Colonic mucosa (tissue), 4 donors: Measurements from ENCODE around the gene PIK3R6. TPM values are rescaled to one million over a fixed set of nuclear protein-coding genes. Genes with fewer than 3 reads are reported as not detected.

Source experiments
- DNase-seq: peaks from one replicate; pipeline ENCODE4 v3.0.0-alpha.2; 2020
- H3K27ac ChIP-seq: fragments of 200-600 bp; one replicate; pipeline ENCODE4 v1.8.0; 2021
- H3K27me3 ChIP-seq: fragments of 200-600 bp; one replicate; pipeline ENCODE4 v1.8.0; 2021
- H3K36me3 ChIP-seq: fragments of 200-600 bp; one replicate; pipeline ENCODE4 v1.8.0; 2021
- H3K4me1 ChIP-seq: fragments of 200-600 bp; one replicate; pipeline ENCODE4 v1.8.0; 2021; ENCODE audit warnings: mild to moderate bottlenecking
- H3K4me3 ChIP-seq: fragments of 200-600 bp; one replicate; pipeline ENCODE4 v1.8.0; 2021
- H3K9ac ChIP-seq, 2 donors: one replicate each; pipeline ENCODE4 v1.7.0; 2013; ENCODE audit warnings: control low read depth in 2 of 2, low read depth in 2 of 2, low read length in 2 of 2
- H3K9me3 ChIP-seq: fragments of 200-600 bp; one replicate; pipeline ENCODE4 v1.8.0; 2021
- intact Hi-C: fragments of 100-400 bp; cut with DNase I; formaldehyde crosslinking; loops from one replicate; pipeline ENCODE4 v1.14.1; 2022
- total RNA-seq, 2 donors: library from RNA; stranded (reverse); fragmentation: NEBNext Ultra II Directional in 1 of 2; extraction: Animal tissue kit (Norgen Biotek cat#: 25700) in 1 of 2; gene quantifications; one replicate each; pipeline ENCODE4 v1.2.1, GENCODE V29; 2021
- TF ChIP-seq, protein P1 (sequence below): fragments of 200-600 bp; IDR thresholded peaks from one replicate; pipeline ENCODE4 v1.8.0; 2022; ENCODE audit warnings: antibody characterized with exemption, mild to moderate bottlenecking
- donor health status: healthy.
- donor health status: DM: no; HTN: no; CAD: no.
- donor health status: DM: no; HTN: no; CAD: no.

PIK3R6 gene
- total RNA-seq, 2 donors from 2014 or later, result 0.61 to 0.96 TPM

DNA sequence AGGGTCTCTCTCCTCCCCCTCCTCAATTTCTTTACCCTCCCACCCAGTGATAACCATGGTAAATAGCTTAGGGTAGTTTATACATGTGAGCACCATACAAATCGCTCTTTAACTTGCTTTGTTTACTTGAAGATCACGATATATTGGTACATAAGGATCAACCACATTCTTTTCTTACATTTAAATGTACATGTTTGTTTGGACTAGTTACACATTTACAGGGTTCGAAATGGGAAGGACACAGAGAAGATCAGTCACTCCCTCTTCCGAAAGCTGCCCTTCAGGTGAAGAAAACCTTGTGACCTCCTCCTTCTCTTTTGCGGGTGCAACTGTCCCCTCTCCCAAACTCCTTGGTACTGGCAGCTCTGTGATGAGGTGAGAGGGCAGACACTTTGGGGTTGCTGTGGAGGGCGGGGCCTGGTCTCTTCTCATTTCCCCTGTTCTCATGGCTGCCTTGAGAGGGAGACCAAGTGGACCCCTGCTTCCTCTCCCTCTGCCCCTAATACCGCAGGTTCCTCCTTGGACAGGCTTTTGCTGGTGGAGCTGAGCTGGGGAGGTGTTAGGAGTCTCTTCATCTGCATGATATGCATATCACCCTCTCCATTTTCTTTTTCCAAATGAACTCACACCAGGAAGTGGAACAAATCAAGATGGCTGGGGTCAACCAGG lies 4.7 kb upstream of the PIK3R6 start:
- DNase-seq, result no peak
- no peaks in the 10 kb centered on the region for H3K9me3 ChIP-seq
- no peak overlapping the region for H3K27ac ChIP-seq
- H3K4me1 ChIP-seq, result no peaks in the 10 kb centered on the region
- no peaks in the 10 kb centered on the region for H3K36me3 ChIP-seq
- H3K27me3 ChIP-seq, result no peaks in the 10 kb centered on the region
- H3K4me3 ChIP-seq, result no peak overlapping the region
- H3K9ac ChIP-seq, result no peak overlapping the region
- TF ChIP-seq, protein P1, sequence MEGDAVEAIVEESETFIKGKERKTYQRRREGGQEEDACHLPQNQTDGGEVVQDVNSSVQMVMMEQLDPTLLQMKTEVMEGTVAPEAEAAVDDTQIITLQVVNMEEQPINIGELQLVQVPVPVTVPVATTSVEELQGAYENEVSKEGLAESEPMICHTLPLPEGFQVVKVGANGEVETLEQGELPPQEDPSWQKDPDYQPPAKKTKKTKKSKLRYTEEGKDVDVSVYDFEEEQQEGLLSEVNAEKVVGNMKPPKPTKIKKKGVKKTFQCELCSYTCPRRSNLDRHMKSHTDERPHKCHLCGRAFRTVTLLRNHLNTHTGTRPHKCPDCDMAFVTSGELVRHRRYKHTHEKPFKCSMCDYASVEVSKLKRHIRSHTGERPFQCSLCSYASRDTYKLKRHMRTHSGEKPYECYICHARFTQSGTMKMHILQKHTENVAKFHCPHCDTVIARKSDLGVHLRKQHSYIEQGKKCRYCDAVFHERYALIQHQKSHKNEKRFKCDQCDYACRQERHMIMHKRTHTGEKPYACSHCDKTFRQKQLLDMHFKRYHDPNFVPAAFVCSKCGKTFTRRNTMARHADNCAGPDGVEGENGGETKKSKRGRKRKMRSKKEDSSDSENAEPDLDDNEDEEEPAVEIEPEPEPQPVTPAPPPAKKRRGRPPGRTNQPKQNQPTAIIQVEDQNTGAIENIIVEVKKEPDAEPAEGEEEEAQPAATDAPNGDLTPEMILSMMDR, result no peak
- intact Hi-C loops, result no loop called here

DNA sequence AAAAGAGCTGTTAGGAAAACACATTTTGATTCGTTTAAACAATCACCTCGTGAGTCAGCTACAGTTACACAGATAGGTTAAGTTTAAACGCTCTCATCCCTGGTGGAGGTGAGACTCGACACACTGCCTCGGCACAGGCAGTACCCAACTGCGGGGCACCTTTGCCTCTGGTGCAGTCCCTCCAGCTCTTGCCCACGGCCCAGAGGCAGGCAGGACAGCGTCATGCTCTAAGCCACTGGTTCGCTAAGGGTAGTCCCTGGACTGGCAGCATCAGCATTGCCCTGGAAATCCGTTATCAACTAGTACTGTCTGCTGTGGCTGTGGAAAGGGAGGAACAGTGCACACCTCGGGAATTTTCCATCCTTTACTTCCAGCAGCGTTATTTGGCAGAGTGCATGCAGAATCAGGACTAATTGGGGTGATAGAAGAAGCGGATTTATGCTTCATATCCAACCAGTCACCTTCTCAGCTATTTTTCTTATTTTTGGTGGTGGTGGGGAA lies 3.7 kb upstream of the PIK3R6 start:
- no peaks in the 10 kb centered on the region for H3K9me3 ChIP-seq
- intact Hi-C loops, result no loop called here
- H3K4me1 ChIP-seq, result no peaks in the 10 kb centered on the region
- TF ChIP-seq, protein P1, result no peak
- no peak overlapping the region for H3K4me3 ChIP-seq
- no peaks in the 10 kb centered on the region for H3K27me3 ChIP-seq
- no peaks in the 10 kb centered on the region for H3K36me3 ChIP-seq
- H3K9ac ChIP-seq, result no peak overlapping the region
- H3K27ac ChIP-seq, result no peak overlapping the region
- no peak for DNase-seq

DNA sequence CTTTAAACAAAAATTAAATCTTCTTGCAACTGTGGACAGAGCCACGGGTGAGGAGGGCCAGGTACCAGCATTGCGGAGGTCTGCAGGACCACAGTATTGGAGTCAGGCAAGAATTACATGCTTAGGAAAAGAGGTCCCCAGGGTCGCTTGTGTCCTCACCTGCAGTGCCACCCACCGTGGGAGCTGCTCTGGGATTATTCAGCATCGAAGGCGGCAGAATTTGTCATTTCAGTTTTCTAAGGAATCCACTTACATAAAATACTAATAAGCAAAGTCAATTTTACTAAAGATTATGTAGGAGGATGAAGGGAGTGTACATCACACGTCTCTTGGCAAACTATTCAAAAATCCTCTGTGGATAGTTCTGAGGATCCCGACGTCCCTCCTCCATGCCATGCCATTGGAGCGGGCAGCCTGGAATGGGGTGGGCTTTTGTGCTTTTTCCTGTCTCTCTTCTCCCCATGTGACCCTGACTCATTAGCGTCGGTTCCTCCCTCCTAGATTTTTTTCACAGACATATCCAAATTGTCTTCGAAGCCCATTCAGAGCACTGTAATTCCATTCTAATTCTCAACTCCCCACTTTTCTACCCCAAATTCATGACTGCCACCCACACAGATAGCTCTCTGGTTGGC lies 3.0 kb upstream of the PIK3R6 start:
- Histone ChIP-seq H3K4me1 (no peaks in the 10 kb centered on the region), H3K9ac (no peak overlapping the region), H3K9me3 (no peaks in the 10 kb centered on the region), H3K36me3 (no peaks in the 10 kb centered on the region), H3K4me3 (no peak overlapping the region), H3K27ac (no peak overlapping the region), H3K27me3 (no peaks in the 10 kb centered on the region)
- TF ChIP-seq, protein P1, result no peak
- DNase-seq, result no peak
- intact Hi-C loops, result no loop called here

DNA sequence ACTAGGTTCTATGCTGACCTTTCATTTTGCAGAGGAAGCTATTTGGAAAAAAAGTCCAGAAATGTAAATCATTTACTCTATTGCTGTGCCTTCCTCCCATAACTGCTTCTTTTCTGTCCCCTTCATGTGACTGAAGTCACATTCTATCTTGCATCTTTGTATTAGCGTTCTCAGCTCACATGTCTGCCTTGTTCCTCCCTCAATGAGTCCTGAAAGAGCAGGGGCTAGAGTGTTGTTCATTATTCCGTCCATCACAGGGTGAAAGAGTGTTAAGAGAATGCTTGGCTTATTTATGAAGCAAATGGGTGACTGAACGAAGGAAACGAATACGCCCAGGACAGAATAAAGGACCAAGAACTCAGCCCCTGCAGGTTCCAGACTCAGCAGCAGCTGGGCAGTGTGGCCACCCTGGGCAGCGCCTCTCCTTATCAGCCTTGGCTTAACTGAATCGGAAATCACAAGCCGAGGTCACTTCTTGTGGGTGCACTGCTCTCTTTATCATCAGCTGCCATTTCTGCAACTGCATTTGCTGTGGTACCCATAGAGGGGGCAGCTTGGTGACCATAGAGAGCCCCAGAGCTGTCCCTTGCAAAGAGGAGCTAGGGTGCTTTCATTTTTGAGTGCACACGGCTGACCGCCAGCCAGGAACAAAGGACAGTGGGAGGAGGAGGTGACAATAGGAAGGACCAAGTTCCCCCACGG lies 1.8 kb upstream of the PIK3R6 start:
- Histone ChIP-seq H3K4me3 (no peak overlapping the region), H3K4me1 (no peaks in the 10 kb centered on the region), H3K27ac (no peak overlapping the region), H3K9ac (no peak overlapping the region), H3K27me3 (no peaks in the 10 kb centered on the region), H3K36me3 (no peaks in the 10 kb centered on the region), H3K9me3 (no peaks in the 10 kb centered on the region)
- intact Hi-C loops, result no loop called here
- TF ChIP-seq, protein P1, result no peak
- DNase-seq, result no peak

DNA sequence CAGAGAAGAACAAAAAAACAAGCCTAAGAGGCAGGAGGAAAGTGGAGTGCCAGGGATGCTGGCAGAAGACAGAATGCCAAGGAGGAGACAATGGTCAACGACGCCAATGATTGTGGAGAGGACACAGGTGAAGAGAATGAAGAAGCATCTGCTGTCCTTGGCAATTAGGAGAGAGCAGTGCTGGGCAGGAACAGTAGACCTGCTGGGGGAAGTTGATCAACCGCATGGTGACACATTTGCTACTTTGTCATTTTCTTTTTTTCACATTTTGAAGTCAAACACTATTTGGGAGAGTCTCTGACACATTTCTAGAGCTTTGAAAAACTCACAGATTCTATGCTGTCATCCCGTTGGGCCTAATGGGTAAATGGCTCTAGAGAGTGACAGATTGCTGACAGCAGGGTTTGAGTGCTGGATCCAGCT lies 1.1 kb upstream of the PIK3R6 start:
- Histone ChIP-seq H3K27me3 (no peaks in the 10 kb centered on the region), H3K36me3 (no peaks in the 10 kb centered on the region), H3K4me3 (no peak overlapping the region), H3K9ac (no peak overlapping the region), H3K9me3 (no peaks in the 10 kb centered on the region), H3K27ac (no peak overlapping the region), H3K4me1 (no peaks in the 10 kb centered on the region)
- TF ChIP-seq, protein P1, result no peak
- intact Hi-C loops, result no loop called here
- DNase-seq, result no peak
